Germinal center (tissue), 1 donor: ENCODE measurements around the gene ING5.

ENCODE experiments used
- DNase-seq: peaks from one replicate; pipeline ENCODE4 v3.0.0; 2012; ENCODE audit warnings: mixed read lengths, low spot score

ING5 gene

DNA sequence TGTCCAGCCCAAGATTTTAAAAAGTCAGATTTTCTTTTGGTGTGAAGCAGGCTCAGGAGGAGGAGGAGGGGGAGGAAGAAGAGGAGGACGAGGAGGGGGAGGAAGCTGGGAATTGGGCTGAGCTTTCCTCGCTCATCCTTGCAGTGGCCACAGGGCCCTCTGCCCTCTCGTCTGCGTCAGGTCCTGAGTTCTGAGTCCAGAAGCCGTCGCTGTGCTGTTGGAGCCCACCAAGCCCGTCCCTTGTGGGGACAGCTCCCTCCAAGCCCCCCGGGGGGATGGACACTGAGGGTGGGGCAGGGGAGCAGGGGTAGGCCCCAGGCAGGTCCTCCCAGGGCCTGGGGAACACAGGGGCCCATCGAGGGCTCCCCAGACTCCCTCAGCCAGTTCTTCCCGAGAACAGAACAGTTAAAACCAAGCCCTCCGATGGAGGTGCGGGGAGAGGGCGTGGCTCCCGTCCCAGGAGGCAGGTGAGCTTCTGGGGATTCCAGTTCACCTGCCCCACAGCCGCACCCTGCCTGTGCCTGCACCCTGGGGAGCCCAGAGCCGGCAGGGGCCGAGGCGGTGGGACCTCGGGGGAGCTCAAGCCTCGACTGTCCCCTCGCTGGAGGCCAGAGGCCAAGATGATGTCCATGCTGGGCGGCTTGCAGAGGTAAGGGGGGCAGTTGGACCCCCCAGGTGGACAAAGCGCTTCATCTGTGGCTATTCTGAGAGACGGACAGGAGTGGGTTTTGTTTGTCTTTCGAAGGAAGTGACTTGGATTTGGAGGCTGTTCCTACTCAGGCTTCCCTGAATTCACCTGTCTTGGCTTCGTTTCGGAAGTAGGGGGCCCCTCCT lies 74.7 kb downstream of the ING5 start, which contains the start of gene GAL3ST2:
Gene GAL3ST2 (plus strand): TSS at position 487 of the 834 bp plus-strand sequence. CDS start 134 bp downstream, at position 621.
- DNase-seq = no peak

DNA sequence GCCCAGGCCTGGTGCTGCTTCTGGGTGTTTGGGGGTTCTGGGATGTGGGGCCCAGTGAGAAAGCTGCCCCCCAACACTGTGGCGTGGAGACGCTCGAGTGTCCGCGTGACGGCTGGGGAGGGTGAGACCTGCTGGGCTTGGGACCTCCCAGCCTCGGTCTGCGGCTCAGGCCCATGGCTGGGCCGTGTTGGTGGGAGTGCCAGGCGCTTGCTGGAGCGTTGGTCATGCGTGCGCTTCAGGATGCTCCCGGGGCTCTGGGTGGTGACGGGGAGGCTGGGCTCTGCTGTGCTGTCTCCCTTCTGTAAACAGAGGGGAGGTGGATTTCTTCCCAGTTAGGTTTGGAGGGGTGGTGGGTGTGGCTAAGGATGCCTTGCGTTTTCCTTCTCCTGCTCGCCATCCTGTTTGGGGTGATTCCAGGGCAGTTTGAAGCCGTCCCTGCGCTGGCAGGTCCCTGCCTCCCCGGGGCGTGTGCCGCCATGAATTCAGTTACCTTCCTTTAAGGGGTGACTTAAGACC lies 75.4 kb downstream of the ING5 start:
- no peak for DNase-seq

DNA sequence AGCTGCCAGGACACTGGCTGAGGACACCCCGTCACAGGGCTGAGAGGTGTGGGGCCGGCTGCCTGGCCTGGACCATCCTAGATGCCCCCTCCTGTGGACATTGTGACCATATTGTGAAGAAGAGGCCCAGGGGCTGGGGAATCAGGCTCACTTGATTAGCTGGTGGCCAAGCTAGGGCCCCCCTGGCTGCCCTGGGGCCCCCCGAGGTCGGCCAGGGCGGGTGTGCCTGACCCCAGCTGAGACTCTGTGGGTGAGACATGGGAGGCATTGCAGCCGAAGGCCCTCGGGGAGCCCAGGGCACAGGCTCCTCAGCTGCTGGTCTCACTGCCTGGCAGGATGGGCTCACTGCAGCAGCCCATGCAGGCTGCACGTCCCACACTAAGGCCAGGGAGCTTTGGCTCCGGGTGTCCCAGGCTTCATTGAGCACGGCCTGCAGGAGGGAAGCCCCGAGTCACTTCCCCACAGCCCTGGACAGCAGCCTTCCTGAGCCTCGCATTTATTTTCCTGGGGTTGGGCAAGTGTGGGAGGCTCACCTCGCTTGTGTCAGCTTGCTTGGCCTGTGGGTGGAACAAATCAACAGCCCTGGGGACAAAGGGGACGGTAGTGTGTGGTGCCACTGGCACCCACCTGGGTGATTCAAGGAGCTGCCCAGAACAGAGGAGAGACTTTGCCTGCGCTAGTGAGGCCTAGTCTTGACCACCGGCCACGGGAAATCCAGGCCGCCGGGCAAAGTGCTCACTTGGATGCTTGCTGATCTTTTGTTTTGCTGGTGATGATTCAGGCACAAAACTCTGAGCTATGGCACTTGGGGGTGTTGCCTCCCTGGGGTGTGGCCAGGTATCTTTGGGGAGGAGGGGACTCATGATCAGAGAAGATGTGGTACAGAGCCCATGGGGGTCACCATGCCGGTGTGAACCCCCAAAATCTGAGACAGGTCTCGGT lies 76.1 kb downstream of the ING5 start:
- DNase-seq = no peak
